OCI-LY1 (cell line): ENCODE results near the gene RGS19.

Source experiments
- H2AFZ ChIP-seq: fragments of 200-600 bp; sonication (generic), shearing (Covaris generic); 2 replicates; pipeline ENCODE4 v1.6.0; 2014; ENCODE audit warnings: antibody characterized with exemption, mild to moderate bottlenecking, low read length
- H3F3A ChIP-seq: fragments of 200-600 bp; sonication (generic), shearing (Covaris generic); 2 replicates; pipeline ENCODE4 v1.6.0; 2014; ENCODE audit warnings: mild to moderate bottlenecking, antibody characterized with exemption, low read length, moderate library complexity; ENCODE audit not compliant: insufficient read depth
- H3K27ac ChIP-seq: fragments of 200-600 bp; sonication (generic); 2 replicates; pipeline ENCODE4 v1.5.1; 2014; ENCODE audit warnings: low read length, mixed run types, mild to moderate bottlenecking, low read depth; ENCODE audit not compliant: poor library complexity, severe bottlenecking
- H3K27me3 ChIP-seq: fragments of 200-600 bp; sonication (generic); 2 replicates; pipeline ENCODE4 v1.6.0; 2014; ENCODE audit warnings: antibody characterized with exemption, mild to moderate bottlenecking, low read length, moderate library complexity; ENCODE audit not compliant: insufficient read depth
- H3K36me3 ChIP-seq: fragments of 200-600 bp; sonication (generic); 2 replicates; pipeline ENCODE4 v1.6.1; 2014; ENCODE audit warnings: mild to moderate bottlenecking, antibody characterized with exemption, low read length, moderate library complexity, mixed read lengths; ENCODE audit not compliant: insufficient read depth
- H3K4me1 ChIP-seq: fragments of 200-600 bp; sonication (generic); 2 replicates; pipeline ENCODE4 v1.5.1; 2014; ENCODE audit warnings: mild to moderate bottlenecking, low read length, moderate library complexity; ENCODE audit not compliant: insufficient read depth, severe bottlenecking
- H3K4me2 ChIP-seq: fragments of 200-600 bp; sonication (generic), shearing (Covaris generic); 2 replicates; pipeline ENCODE4 v1.6.1; 2014; ENCODE audit warnings: low read length
- H3K4me3 ChIP-seq: fragments of 200-600 bp; sonication (generic); 2 replicates; pipeline ENCODE4 v1.5.1; 2014; ENCODE audit warnings: low read length, low read depth, mild to moderate bottlenecking, mixed read lengths; ENCODE audit not compliant: poor library complexity, severe bottlenecking
- H3K79me2 ChIP-seq: fragments of 200-600 bp; shearing (Covaris generic); 2 replicates; pipeline ENCODE4 v1.6.1; 2016; ENCODE audit warnings: mixed run types, low read length, mixed read lengths; ENCODE audit not compliant: insufficient read depth
- H3K9ac ChIP-seq: fragments of 200-600 bp; sonication (generic), shearing (Covaris generic); 2 replicates; pipeline ENCODE4 v1.6.1; 2014; ENCODE audit warnings: mild to moderate bottlenecking, low read length, mixed read lengths
- H3K9me2 ChIP-seq: fragments of 200-600 bp; sonication (generic), shearing (Covaris generic); 2 replicates; pipeline ENCODE4 v1.6.1; 2014; ENCODE audit warnings: low read depth, mild to moderate bottlenecking, low read length, mixed read lengths
- H3K9me3 ChIP-seq: fragments of 200-600 bp; shearing (Covaris generic); 2 replicates; pipeline ENCODE4 v1.6.1; 2014; ENCODE audit warnings: low read length, mixed read lengths
- H4K20me1 ChIP-seq: fragments of 200-600 bp; sonication (generic), shearing (Covaris generic); 2 replicates; pipeline ENCODE4 v1.6.0; 2016; ENCODE audit warnings: mild to moderate bottlenecking, low read length; ENCODE audit not compliant: insufficient read depth
- CTCF ChIP-seq: fragments of 200-600 bp; sonication (generic), shearing (Covaris generic); IDR thresholded peaks from 2 replicates; pipeline ENCODE4 v1.5.1; 2017; ENCODE audit warnings: mild to moderate bottlenecking, antibody characterized with exemption, low read length, moderate library complexity, mixed read lengths
- EZH2 ChIP-seq: fragments of 200-600 bp; sonication (generic), shearing (Covaris generic); IDR thresholded peaks from 2 replicates; pipeline ENCODE4 v1.8.0; 2017; ENCODE audit warnings: borderline replicate concordance, mixed run types, mild to moderate bottlenecking, antibody characterized with exemption, low read length, moderate library complexity, mixed read lengths

RGS19 gene

GRCh38 chr20:64106981-64107735, 27.8 kb upstream of the RGS19 start, which contains the start of gene NPBWR2:
Gene NPBWR2 (minus strand): TSS chr20:64107565. CDS start chr20:64106831, 734 bp downstream.
- no peaks in the 10 kb centered on the region for H4K20me1 ChIP-seq
- H3K4me1 ChIP-seq: peaks cover 24% of the 10 kb centered on the region
- H3K4me3 ChIP-seq: peak within 1 kb of the TSS; percentile 35
- no peak for TF ChIP-seq CTCF
- TF ChIP-seq EZH2: no peak
- no peaks in the 10 kb centered on the region for H3K9me2 ChIP-seq
- H3K4me2 ChIP-seq: peak within 1 kb of the TSS; percentile 13; the same call in 1 of the 2 replicates
- no peaks in the 10 kb centered on the region for H3K9me3 ChIP-seq
- H3K27me3 ChIP-seq: 0 out of 2 replicates have a peak, but pooled peaks cover 7% of the 10 kb centered on the region
- H2AFZ ChIP-seq: no peak within 1 kb of the TSS
- peak within 1 kb of the TSS; percentile 43; the same call in 1 of the 2 replicates for H3K9ac ChIP-seq
- peak within 1 kb of the TSS; percentile 50 for H3K27ac ChIP-seq
- H3K36me3 ChIP-seq: no peaks in the 10 kb centered on the region
- H3K79me2 ChIP-seq: no peaks in the 10 kb centered on the region
- H3F3A ChIP-seq: no peaks in the 10 kb centered on the region

DNA sequence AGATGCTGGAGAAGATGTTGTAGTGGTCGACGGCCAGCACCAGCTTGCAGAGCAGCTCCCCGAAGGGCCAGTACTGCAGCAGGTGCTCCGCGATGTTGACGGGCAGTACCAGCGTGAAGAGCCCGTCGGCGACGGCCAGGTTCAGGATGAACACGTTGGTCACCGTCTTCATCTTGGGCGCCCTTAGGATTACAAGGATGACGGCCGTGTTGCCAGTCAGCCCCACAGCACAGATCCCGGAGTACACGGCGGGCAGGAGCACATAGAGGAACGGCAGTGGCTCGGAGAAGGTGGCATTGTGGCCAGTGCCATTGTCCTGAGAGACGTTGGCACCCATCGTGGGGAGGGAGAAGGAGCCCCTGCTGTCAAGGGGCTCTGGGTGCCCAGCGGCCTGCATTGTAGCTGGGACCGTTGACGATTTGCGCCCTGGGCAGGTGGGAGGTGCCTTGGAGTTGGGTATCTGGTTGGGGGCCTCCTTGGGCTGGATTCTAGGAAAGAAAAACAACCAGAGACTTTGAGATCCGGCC, 27.2 kb upstream of the RGS19 start:
- Histone ChIP-seq H3K9ac (no peak overlapping the region), H3K4me3 (no peak overlapping the region), H2AFZ (no peak overlapping the region), H3K36me3 (no peaks in the 10 kb centered on the region), H4K20me1 (no peaks in the 10 kb centered on the region), H3F3A (no peaks in the 10 kb centered on the region), H3K9me2 (no peaks in the 10 kb centered on the region), H3K27ac (no peak overlapping the region), H3K4me2 (no peak overlapping the region), H3K4me1 (peaks cover 30% of the 10 kb centered on the region), H3K27me3 (0 out of 2 replicates have a peak, but pooled peaks cover 7% of the 10 kb centered on the region), H3K79me2 (no peaks in the 10 kb centered on the region), H3K9me3 (no peaks in the 10 kb centered on the region)
- TF ChIP-seq CTCF (no peak), EZH2 (no peak)

- Histone ChIP-seq H3K36me3 (no peaks in the 10 kb centered on the region), H3K4me3 (no peak overlapping the region), H2AFZ (no peak overlapping the region), H3F3A (no peaks in the 10 kb centered on the region), H3K27ac (no peak overlapping the region), H4K20me1 (no peaks in the 10 kb centered on the region), H3K27me3 (0 out of 2 replicates have a peak, but pooled peaks cover 7% of the 10 kb centered on the region), H3K79me2 (no peaks in the 10 kb centered on the region), H3K9me3 (no peaks in the 10 kb centered on the region), H3K4me2 (no peak overlapping the region), H3K9me2 (no peaks in the 10 kb centered on the region), H3K4me1 (peaks cover 35% of the 10 kb centered on the region), H3K9ac (no peak overlapping the region)
- no peak for TF ChIP-seq CTCF
- no peak for TF ChIP-seq EZH2
These were observed 26.6 kb upstream of the RGS19 start for GRCh38 chr20:64105846-64106434.
